Measurements from ENCODE around the gene GRID1.

GRID1 gene

DNA sequence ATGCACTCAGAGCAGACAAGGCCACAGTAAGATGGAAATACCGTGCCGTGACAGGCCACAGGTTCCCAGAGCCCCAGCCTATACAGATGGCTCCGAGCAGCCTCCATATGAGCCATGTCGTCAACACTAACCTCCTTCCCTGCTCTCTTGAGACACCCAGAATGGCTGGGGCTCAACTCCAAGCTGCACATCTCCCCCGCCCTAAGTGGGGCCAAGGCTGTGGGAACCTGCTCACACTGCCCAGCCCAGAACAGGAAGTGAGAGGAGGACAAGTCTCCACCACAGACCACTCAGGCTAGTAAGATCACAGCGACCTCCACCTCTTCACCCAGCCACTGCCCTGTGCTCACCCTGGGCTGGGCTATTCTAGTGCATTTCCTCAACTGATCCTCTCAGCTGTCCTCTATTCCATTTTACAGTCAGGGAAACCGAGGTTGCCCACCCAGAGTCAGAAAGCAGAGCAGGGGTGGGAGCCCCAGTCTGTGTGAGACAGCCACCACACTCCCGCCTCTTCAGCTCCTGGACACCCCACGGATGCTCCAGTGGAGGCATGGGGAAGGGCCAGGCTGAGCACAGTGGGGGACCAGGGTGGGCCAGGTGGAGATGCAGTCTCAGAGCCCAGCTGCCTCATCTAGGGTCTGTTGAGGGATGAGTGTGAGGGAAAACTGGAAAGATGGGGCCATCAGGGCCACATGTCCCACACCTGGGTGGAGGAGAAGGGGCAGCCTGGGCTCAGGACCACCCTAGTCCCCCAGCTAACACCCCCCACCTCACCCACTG, 11.6 kb downstream of the GRID1 start:
- no peak for DNase-seq (ENCODE audit: low read depth in 3 of 3)

DNA sequence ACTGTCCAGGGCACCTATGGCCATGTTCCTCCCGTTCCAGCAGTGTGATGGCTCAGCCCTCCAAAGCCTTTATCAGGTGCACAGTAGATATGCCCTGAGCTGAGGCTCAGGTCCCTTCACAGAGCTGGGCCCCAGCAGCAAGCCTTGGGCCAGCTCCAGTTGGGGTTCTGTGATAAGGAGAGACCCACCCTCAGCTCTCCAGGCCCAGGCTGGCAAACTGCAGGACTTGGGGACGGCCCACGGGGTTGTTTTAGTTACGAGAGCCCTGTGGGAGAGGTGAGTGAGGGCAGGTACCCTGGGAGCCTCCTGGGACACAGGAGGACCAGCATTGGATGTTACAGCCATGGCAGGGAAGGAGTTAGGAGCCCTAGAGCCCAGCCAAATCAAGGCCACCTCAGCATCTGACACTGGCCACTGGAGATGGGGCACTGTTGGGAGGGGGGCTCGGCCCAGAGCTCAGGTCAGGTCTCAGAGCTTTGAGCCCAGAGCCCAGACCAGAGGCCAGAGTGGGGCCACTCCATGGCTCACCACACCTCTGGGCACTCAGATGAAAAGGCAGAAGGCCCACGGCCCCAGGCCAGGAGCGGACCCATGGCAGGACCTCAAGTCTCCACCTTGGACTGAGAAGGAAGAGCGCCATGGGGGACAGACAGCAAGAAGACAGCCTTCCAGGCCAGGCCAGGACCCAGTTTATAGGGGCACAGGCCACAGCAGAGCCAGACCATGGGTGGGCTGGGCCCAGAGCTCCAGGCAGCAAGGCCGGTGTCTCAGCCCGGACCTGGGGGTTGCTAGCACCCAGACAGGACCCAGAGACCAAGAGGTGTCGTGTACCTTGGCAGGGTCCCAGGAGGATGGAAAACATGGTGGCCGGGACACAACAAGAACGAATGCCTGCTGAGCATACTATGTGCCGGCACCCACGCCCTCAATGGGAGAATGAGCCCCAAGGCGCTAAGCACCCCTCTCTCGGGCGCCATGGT, 12.8 kb downstream of the GRID1 start:
- DNase-seq (ENCODE audit: low read depth in 3 of 3) = no peak

DNA sequence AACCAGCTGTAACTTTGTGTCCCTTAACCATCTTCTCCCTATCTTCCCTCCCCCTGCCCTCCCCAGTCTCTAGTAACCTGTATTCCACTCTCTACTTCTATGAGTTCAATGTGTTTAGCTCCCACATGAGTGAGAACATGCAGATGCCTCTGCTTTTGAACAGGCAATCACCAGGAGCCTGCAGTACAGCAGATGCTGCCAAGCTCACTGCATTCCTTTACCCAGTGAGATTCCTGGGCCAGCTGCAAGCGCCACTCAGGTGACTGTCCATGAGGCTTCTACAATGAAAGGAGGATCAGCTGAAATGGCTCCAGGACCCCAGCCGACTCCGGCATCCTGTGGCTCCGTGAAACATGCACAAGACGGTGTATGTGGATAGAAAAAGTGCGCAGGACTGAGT, 15.7 kb downstream of the GRID1 start:
- no peak for DNase-seq (ENCODE audit: low read depth in 3 of 3)

DNA sequence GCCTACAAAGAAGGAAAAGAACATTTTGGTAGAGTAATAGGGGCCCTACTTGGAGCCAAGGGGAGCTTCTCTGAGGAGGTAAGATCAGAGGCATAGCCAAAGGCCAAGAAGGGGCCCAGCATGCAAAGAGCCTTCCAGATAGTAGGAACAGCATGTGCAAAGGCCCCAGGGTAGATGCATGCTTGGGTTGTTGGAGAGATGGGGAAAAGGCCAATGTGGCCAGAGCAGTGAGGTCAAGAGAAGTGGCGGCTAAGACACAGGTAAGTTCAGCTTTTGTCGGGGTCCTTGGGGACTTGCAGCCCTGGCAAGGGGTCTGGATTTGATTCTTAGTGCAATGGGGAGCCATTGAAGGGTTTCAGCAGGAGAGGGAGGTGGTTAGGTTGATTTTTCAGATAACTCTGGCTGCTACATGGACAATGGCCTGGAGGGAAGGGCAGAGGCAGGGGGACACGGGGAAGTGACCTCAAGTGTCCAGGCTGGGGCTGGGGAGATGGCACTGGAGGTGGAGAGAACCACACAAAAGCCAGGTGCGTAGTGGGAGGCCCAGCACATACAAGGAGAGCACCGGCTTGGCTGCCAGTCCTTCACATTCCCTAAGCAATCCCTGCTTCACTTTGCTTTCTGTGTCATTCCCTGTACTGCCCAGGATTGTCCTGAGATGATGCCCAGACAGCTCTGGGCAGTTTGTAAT, 16.5 kb downstream of the GRID1 start:
- no peak for DNase-seq (ENCODE audit: low read depth in 3 of 3)

DNA sequence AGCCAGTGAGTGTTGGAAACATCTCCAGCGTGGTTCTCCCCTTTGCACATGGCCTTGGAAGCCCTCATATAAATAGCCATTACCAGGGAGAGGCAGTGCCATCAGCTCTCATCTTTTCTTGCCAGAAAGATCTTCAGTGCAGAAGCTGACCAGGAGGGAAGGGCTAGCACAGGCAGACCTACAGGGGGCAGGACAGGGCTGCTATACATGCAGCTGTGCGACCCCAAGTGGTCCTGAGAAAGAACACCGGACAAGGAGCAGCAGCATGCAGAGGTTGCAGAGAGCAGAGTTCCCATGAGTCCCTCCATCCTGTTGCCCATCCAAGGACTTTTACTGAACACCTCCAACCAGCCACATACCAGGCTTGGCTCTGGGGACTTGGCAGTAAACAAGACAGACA, 17.1 kb downstream of the GRID1 start:
- no peak for DNase-seq (ENCODE audit: low read depth in 3 of 3)

DNA sequence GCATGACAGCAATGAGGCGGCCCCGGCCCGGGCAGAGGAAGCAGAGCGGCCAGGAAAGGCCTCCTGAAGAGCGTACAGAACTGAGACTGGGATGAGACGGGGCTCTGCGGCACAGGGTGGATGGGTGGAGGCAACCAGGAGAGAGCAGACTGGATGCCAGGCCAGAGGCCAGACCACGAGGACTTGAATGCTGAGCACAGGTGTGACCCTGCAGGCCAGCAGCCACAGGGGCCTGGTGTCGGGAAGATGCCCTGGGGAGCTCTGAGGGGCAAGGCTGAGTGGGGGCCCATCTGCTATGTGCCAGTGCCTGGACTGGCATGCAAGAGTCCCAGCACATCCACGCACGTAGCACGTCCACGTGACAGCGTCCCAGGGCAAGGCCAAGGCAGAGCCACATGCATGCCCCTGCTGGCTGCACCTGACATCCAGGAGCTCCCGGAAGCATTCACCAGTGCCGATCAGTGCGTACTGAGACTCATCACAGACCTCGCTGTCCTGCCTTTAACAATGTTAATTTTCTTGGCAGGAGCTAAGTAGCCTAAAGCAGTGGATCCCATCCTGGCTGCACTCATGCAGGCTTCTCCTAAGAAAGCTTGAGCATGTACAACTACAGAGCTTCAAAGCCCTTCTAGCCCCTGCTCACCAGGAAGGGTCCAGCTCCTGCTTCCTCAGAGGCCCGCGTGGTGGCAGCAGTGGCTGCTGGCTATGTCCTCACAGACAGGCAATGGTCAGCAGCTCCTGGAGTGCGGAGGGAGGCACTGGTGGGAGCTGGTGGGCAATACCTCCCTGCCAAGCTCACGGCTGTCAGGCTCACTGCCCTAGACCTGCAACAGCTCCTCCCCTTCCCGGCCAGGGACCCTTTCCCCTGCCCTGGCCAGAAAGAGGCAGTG, 18.0 kb downstream of the GRID1 start:
- DNase-seq (ENCODE audit: low read depth in 3 of 3) = no peak

DNA sequence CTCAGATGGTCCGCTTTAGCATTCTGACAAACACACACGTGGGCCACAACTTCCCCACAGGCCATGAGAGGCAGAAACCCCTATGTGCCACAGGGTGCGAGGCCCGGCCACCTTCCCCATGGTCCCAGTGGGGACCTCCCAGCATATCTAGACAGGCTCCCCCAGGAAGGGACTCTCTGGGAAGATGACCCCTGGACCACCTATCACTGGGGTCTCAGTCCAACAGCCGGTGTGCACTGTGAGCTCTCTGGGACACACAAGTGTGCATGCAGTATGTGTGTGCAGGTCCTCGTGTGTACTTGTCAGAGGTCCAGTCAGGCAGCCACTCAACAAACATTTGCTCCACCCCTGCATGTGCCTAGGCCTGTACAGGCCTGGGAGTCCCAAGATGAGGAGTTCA, 18.7 kb downstream of the GRID1 start:
- no peak for DNase-seq (ENCODE audit: low read depth in 3 of 3)

DNA sequence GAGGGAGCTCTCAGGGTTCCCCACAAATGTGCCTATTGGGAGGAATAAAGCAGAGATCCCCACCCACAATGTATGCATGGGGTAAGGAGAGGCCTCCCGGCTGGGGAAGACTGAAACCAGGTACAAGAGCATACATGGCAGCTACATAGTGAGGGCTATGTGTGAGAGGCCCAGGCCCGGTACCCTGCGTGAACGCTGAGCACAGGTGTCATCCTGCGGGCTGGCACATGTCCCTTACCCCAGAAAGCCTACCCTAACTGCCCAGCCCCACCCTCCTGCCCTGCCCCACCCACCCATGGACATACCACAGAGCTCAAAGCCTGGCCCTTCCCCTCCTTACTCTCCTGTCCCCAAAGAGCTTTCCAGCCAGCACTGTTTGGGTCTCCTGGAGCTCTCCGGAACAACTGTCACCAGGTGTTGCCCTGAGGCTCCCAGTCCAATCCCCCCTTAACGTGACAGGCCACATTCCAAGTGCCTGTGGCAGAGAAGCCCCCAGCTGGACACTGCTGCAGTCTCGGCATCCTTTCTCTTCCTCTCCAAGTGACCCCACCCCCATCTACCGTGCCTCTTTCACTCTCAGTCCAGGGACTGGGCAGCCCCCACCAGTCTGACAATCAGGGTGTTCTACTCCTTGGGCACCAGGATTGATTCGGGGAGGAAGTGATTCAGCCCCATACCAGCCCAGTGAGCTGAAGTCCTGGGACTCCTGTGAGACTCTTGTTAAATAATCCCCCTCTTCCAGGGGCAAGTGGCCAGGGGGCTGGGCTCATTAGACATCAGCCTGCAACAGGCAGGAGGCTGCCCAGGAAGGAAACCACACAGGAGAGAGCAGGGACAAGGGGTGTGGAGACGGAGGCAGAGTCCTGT, 19.6 kb downstream of the GRID1 start:
- DNase-seq (ENCODE audit: low read depth in 3 of 3) = no peak

DNA sequence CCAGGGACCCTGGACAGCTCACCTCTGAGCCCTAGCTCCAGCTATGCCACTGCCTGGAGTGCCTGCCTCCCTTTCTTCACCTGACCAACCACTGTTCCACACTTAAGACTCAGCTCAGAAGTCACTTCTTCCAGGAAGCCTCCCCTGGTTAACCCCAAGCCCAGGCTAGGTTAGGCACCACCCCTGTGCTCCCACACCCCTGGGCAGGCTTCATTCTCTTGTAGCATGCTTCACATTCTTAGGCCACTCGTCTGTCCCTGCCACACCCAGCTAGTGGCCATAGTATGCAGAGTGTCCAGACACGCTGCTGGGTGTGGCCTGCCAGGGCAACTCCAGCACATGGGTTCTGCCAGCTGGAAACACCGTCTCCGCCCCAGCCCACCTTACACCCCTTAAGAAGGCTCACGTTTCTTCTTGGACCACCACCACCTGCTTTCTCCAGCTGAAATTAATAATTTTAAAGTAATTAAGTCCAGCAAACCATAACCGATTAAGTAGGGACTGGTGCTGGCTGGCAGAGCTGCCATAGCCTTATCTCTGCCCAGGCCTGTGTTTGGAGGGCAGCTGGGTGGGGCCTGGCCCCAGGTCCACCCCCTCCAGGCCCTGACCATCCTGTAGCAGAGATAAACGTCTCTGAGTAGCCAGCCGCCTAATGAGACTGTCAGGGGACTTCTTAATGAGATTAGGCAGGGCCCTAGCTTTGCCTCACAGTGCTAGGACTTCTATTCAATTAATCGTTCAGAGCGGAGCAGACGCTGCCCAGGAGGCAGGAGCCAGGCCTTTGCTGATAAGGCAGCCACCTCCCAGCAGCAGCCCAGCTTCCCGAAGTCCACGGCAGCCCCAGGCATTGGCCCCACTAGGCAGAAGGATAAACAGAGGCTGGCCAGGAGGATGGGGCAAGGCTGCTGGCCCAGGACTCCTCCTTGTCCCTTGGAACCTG, 20.5 kb downstream of the GRID1 start:
- no peak for DNase-seq (ENCODE audit: low read depth in 3 of 3)

DNA sequence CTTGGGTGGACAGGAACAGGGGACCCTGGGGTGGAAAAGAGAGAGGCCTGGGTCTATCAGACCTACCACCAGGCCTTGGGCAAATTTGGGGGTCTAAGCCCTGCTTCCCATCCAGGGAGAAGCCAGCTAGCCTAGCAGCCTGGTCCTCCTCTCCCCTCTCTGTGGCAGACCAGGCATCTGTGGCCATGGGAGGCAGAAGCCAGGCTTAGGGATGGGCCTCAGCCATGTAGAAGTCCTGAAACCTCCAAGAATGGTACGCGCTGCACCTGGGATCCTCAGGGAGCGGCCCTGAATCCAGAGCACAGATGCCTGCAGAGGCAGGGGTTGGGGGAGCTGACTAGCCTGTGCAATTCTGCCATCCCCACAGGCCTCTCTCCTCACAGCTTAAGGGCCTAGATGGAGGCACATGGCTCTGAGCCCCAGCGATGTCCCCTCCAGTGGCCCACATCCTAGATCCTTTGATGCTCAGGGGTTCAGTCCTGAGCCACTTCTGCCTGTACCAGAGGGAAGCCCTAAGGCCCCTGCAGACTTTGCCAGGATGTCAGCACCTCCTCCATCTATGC, 21.2 kb downstream of the GRID1 start:
- no peak for DNase-seq (ENCODE audit: low read depth in 3 of 3)

DNA sequence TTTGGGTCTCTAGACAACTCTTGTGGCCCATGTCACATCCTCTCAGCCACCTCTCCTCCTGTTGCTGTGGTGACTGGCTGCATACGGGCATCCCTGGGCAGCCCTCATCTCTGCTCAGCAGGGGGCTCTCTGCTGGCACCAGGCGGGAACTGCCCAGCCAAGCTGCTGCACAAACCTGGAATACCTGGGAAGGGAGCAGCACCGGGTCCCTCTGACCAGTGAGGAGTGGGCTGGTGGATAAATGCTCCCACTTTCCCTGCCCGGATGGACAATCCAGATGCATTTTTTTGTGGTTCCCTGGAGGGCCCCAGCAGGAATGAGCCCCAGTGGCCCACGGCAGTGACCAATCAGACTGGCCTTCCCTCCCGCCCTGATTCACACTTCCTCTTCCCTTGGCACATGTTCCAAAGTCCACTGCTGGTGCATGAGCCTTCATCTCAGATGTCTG, 21.9 kb downstream of the GRID1 start:
- DNase-seq (ENCODE audit: low read depth in 3 of 3) = no peak

DNA sequence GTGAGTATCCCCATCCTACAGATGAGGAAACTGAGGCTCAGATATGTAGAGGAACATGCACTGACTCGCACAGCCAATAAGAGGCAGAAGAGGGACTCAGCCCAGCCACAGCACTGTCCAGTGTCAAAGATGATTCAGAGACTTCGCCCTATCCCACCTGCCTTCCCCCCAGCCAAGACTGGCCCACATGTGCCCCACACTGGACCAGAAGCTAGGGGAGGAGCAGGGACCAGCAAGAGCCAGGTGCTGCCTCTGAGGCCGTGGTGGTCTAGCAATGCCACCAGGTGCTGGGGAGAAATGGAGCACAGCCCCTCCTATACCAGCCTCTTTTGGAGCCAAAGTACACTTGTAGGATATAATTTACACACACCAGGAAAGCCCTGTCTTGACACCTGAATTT, 22.3 kb downstream of the GRID1 start:
- DNase-seq (ENCODE audit: low read depth in 3 of 3) = no peak

DNA sequence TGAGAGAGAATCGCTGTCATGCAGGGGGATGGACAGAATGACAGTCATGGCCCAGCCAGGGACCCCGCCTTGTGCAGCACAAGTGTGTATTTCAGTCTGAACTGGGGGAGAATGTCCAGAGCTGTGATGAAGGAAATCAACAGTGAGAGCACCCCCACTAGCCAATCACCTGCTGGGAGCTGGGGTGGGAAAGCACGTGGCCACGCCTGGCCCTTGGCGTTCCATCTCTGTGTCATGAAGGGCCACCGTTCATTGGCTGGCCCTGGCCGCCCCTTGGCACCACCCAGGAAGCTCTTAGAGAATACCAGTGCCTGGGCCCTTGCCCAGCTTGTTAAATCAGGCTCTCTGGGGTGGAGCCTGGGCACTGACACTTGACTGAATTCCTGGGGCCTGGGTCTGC, 22.8 kb downstream of the GRID1 start:
- DNase-seq (ENCODE audit: low read depth in 3 of 3) = no peak

DNA sequence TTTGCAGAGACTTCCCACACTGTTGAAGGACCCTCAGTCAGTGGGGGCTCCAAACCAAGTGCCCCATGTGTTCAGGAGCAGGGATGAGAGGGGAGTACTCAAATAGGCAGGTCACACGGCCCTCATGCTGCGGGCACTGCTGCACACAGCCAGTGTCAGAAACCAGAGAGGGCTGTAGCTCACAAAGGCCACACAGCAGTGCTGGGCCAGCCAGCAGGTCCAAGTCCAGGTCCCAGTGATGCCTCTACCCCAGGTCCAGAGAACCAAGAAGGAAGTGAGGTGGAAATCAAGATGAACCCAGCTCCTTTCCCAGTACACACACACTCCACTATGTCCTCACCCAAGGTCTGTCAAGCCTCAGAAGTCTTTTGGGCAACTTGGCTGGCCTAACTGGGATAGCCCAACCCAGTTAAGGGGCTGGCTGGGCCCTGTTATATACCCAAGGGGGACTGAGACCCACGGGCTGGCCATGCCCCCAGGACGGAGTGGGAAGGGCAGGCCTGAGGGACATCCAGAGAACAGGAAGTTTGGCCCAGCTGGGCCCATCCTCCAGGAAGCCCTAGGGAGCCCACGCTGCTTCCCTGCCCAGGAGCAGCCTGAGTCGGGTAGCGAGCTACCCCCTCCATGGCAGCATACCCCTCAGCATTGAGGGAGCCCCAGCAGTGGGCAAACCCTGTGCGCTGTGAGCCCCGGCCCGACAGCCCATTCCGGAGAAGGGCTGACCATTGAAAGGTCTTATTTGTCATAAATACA, 24.3 kb downstream of the GRID1 start:
- DNase-seq (ENCODE audit: low read depth in 3 of 3) = no peak

DNA sequence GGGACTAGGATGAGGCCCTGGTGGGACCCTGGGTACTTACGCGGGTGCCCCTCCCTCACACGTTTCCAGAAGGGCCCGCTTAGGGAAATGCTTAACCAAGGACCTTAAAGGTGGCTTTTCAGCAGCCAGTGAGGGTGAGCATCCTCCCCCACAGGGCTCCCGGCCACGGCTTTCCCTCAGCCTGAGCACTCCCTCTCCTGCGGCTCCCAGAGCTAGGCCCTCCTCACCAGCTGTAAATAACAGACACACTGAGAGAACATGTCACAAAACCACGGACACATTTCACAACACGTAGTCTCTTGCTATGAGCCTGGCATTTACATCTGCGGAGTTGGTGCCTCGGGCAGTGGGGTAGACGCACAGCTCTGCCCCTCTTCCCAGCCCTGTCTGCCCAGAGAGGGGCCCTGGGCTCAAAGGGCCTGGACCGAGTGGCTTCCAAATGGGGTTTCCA, 25.2 kb downstream of the GRID1 start:
- no peak for DNase-seq (ENCODE audit: low read depth in 3 of 3)

DNA sequence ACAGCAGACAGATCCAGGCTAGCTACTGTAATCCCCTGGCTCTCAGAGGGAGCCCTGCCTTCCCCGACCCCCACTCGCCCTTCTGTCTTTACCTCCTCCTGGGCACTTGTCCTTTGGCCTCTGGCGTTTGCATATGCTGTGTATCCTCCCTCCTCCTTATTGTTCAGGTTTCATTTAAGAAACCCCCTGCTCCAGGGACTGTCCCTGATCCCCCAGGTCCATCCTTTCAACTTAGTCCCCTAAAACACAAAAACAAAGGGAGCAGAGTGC, 25.7 kb downstream of the GRID1 start:
- DNase-seq (ENCODE audit: low read depth in 3 of 3) = no peak

DNA sequence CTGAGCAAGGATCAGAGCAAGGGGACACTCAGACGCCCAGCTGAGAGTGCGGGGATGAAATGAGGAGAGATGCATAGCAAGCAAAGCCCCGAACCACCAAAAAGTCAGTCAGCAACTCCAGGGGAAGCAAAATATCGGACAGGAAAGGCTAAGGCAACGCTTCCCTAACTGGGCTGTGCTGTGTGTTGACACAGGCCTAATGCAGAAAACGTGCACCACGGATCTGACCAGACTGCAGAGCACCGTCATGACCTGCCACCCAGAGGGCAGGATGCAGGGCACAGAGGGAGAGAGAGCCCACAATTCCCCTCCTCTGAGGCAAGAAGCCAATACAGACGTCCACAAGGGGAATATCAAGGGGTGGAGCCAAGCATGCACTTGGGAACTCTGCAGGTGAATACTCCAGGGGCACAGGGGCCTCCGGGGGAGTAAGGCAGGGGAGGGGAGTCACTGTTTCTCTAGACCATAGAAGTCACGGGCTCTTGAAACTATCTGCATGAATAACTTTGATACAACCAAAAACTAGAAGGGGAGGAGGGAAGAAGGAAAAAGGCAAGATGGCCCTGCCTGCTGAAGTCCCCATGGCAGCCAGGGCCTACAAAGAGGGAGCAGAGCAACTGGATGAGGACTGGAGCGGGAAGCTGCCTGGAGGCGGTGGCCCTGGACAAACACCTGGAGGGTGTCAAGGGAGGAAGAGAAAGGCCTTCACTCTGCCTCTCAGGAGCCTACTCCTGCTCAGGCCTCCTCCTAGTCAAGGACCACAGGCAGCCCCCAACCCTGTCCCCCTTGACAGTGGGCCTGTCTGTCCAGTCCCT, 26.2 kb downstream of the GRID1 start:
- DNase-seq (ENCODE audit: low read depth in 3 of 3) = no peak

Data from stimulated activated CD4-positive, alpha-beta T cell treated with anti-CD3 and anti-CD28 coated beads, TNF-alpha, amount 100 ng/mL, for 48 hours (primary cell).